Astrocyte (in vitro differentiated cells and primary cell): ENCODE results near the gene KLRC4. TPM values are rescaled to one million over a fixed set of nuclear protein-coding genes. Genes with fewer than 3 reads are reported as not detected.
"Not testable (repeated sequence)": the region's sequence is repeated elsewhere in the genome, so short reads cannot be mapped to it uniquely, and the experiment has no call there.

Experiments used
- DNase-seq: peaks from one replicate; pipeline ENCODE4 v3.0.0-alpha.2; 2010; ENCODE audit warnings: low read depth
- FAIRE-seq: peaks from 2 replicates; lab custom pipeline; 2011; peaks lifted over from hg19 to GRCh38; lab: Jason Lieb, UNC
- H2AFZ ChIP-seq: 2 replicates; pipeline ENCODE4 v1.6.0; 2012; ENCODE audit warnings: low read depth, low read length, inconsistent platforms
- H3K27ac ChIP-seq: 2 replicates; pipeline ENCODE4 v1.5.1; 2011; ENCODE audit warnings: low read depth, low read length, inconsistent platforms
- H3K27me3 ChIP-seq: 2 replicates; pipeline ENCODE4 v1.6.0; 2011; ENCODE audit warnings: low read length, inconsistent platforms; ENCODE audit not compliant: insufficient read depth
- H3K36me3 ChIP-seq: 2 replicates; pipeline ENCODE4 v1.5.1; 2011; ENCODE audit warnings: low read length, inconsistent platforms; ENCODE audit not compliant: insufficient read depth
- H3K4me1 ChIP-seq: 2 replicates; pipeline ENCODE4 v1.5.1; 2011; ENCODE audit warnings: low read length, inconsistent platforms; ENCODE audit not compliant: insufficient read depth
- H3K4me2 ChIP-seq: 2 replicates; pipeline ENCODE4 v1.6.0; 2012; ENCODE audit warnings: low read length, inconsistent platforms
- H3K4me3 ChIP-seq: 2 replicates; pipeline ENCODE4 v1.5.1; 2011; ENCODE audit warnings: low read depth, mild to moderate bottlenecking, low read length, inconsistent platforms; ENCODE audit not compliant: insufficient read depth
- H3K79me2 ChIP-seq: 2 replicates; pipeline ENCODE4 v1.6.0; 2012; ENCODE audit warnings: mild to moderate bottlenecking, low read length, inconsistent platforms; ENCODE audit not compliant: insufficient read depth
- H3K9ac ChIP-seq: 2 replicates; pipeline ENCODE4 v1.6.0; 2012; ENCODE audit warnings: mild to moderate bottlenecking, low read length, inconsistent platforms
- H3K9me3 ChIP-seq: 2 replicates; pipeline ENCODE4 v1.5.1; 2012; ENCODE audit warnings: low read depth, mild to moderate bottlenecking, low read length, inconsistent platforms; ENCODE audit not compliant: insufficient read depth
- H4K20me1 ChIP-seq: 2 replicates; pipeline ENCODE4 v1.6.0; 2012; ENCODE audit warnings: low read length, inconsistent platforms; ENCODE audit not compliant: insufficient read depth
- H3K27ac Mint-ChIP-seq: one replicate; pipeline ENCODE4 v1.8.0; 2021; ENCODE audit warnings: mild to moderate bottlenecking, mixed read lengths; ENCODE audit not compliant: unreplicated experiment
- H3K27me3 Mint-ChIP-seq: one replicate; pipeline ENCODE4 v1.8.0; 2021; ENCODE audit warnings: low read depth, mixed read lengths; ENCODE audit not compliant: unreplicated experiment
- H3K36me3 Mint-ChIP-seq: one replicate; pipeline ENCODE4 v1.8.0; 2021; ENCODE audit warnings: low read depth, mixed read lengths; ENCODE audit not compliant: unreplicated experiment
- H3K4me1 Mint-ChIP-seq: one replicate; pipeline ENCODE4 v1.8.0; 2021; ENCODE audit warnings: low read depth, mixed read lengths; ENCODE audit not compliant: unreplicated experiment
- H3K4me3 Mint-ChIP-seq: one replicate; pipeline ENCODE4 v1.8.0; 2021; ENCODE audit warnings: mild to moderate bottlenecking, moderate library complexity, mixed read lengths; ENCODE audit not compliant: unreplicated experiment
- H3K9me3 Mint-ChIP-seq: one replicate; pipeline ENCODE4 v1.8.0; 2021; ENCODE audit warnings: mild to moderate bottlenecking, mixed read lengths; ENCODE audit not compliant: unreplicated experiment
- CTCF ChIP-seq: IDR thresholded peaks from 2 replicates; pipeline ENCODE4 v1.5.1; 2011; ENCODE audit warnings: low read depth, mild to moderate bottlenecking, inconsistent platforms, low read length, moderate library complexity; ENCODE audit not compliant: insufficient read depth
- EZH2 ChIP-seq: IDR thresholded peaks from 2 replicates; pipeline ENCODE4 v1.6.1; 2012; ENCODE audit warnings: mild to moderate bottlenecking, low read length, inconsistent platforms; ENCODE audit not compliant: insufficient read depth
- total RNA-seq: library from RNA; stranded (reverse); gene quantifications from 2 replicates; pipeline ENCODE4 v1.2.1, GENCODE V29; 2021

KLRC4 gene
- total RNA-seq, 1 donor from 2014 or later = 0.70 TPM

GRCh38 chr12:10369557-10370415 is 39.8 kb downstream of the KLRC4 start:
- H3K36me3 ChIP-seq = no peaks in the 10 kb centered on the region
- no peak overlapping the region for H3K4me3 ChIP-seq
- H3K36me3 Mint-ChIP-seq = peaks cover 3% of the 10 kb centered on the region
- no peak for TF ChIP-seq CTCF
- no peak for TF ChIP-seq EZH2
- no peak overlapping the region for H3K9ac ChIP-seq
- H3K27ac ChIP-seq = no peak overlapping the region
- H3K27ac Mint-ChIP-seq = no peak overlapping the region
- H3K9me3 Mint-ChIP-seq = peaks cover 6% of the 10 kb centered on the region
- no peaks in the 10 kb centered on the region for H3K27me3 ChIP-seq
- H3K79me2 ChIP-seq = no peaks in the 10 kb centered on the region
- no peaks in the 10 kb centered on the region for H3K4me1 Mint-ChIP-seq
- H3K4me2 ChIP-seq = no peak overlapping the region
- no peak for DNase-seq
- peaks cover 12% of the 10 kb centered on the region for H3K4me1 ChIP-seq
- H3K4me3 Mint-ChIP-seq = no peak overlapping the region
- peaks cover 4% of the 10 kb centered on the region for H3K9me3 ChIP-seq
- no peaks in the 10 kb centered on the region for H3K27me3 Mint-ChIP-seq
- H2AFZ ChIP-seq = no peak overlapping the region
- FAIRE-seq = no peak
- no peaks in the 10 kb centered on the region for H4K20me1 ChIP-seq

DNA sequence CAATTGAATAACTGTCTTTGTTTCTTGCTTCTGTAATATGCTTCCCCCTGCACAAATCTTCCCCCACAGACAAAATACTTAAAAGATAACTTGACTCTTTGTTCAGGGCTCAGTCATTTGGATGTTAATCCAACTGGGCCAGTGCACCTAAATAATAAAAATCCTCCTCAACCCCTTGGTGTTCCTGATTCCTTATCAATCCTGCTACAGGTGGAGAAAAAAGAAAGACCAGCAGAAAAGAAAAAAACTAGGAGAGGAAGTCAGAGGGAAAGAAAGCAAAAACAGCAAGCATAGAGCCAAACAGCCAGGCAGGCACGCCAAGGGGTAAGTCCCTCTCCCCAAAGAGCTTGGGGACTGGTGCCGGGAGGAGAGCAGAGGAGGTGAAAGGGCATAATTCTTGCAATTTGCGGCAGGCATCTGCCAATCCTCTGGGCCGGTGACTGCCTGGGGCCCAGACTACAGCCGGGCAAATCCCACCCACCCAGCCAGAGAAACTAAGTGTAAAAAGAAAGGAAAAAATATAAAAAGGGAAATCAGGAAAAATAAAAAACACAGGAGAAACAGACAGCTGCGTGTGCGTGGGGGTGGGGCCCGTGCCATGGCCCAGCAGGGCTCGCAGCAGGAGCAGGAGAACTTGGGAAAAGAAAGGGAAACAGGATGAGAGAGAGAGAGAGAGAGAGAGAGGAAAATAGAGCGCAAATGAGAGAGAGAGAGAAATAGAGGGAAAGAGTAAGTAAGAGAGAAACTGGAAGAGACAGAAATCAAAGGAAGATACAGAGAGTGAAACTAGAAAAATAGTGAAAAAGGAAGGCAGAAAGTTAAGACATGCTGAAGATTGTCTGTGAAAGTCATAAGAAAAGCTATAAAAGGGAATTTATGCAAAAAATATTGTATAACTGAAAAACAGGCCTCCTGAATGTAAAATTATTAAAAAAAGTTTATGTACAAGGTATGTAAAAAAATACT is 41.1 kb downstream of the KLRC4 start:
- no peak for FAIRE-seq
- TF ChIP-seq EZH2 (no peak), CTCF (no peak)
- H3K27ac ChIP-seq = no peak overlapping the region

DNA sequence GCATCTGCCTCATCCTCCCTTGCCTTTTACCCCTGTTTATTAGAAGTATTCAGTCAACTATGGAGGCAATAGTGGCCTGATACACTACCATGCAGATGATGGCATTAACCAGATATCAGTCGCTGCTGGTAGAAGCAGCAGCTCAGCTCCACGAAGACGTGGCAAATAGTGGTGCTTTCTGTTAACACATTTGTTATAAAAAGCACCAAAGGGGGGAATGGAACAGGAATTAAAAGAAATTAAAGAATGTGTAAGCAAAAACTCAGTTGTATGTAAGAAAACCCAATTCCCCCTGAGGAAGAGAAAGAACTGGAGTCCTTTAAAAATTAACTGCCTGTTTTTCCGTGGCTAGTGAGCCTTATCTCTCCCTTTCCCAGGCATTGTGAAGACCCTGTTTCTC is 41.8 kb downstream of the KLRC4 start:
- not testable (repeated sequence) for H3K27me3 Mint-ChIP-seq, H4K20me1 ChIP-seq, FAIRE-seq, H3K36me3 ChIP-seq, H3K27ac ChIP-seq, H3K4me3 Mint-ChIP-seq, H2AFZ ChIP-seq, H3K4me2 ChIP-seq, H3K9me3 Mint-ChIP-seq, H3K9ac ChIP-seq, H3K4me3 ChIP-seq, H3K79me2 ChIP-seq, H3K27ac Mint-ChIP-seq, H3K4me1 Mint-ChIP-seq, H3K36me3 Mint-ChIP-seq, H3K9me3 ChIP-seq, H3K27me3 ChIP-seq, DNase-seq
- peaks cover 26% of the 10 kb centered on the region for H3K4me1 ChIP-seq

More for the DNA sequence above, 41.1 kb downstream of the KLRC4 start:
- peaks cover 3% of the 10 kb centered on the region for H3K36me3 Mint-ChIP-seq
- Histone ChIP-seq H3K36me3 (no peaks in the 10 kb centered on the region), H3K4me2 (no peak overlapping the region), H3K4me3 (no peak overlapping the region), H3K9ac (no peak overlapping the region), H2AFZ (no peak overlapping the region), H3K4me1 (peaks cover 24% of the 10 kb centered on the region), H3K79me2 (no peaks in the 10 kb centered on the region), H3K9me3 (peaks cover 4% of the 10 kb centered on the region), H4K20me1 (no peaks in the 10 kb centered on the region), H3K27me3 (no peaks in the 10 kb centered on the region)
- H3K9me3 Mint-ChIP-seq = peaks cover 6% of the 10 kb centered on the region
- H3K27ac Mint-ChIP-seq = no peak overlapping the region
- no peaks in the 10 kb centered on the region for H3K4me1 Mint-ChIP-seq
- no peaks in the 10 kb centered on the region for H3K27me3 Mint-ChIP-seq
- no peak for DNase-seq
- no peak overlapping the region for H3K4me3 Mint-ChIP-seq
